T-helper 2 cell treated with Interferon-gamma antibody and Interleukin-4, amounts not matched to agents 5 μg/mL and 100 μg/mL, for 36 hours (primary cell): Measurements from ENCODE around the gene RDX.
"Not testable (repeated sequence)": the region's sequence is repeated elsewhere in the genome, so short reads cannot be mapped to it uniquely, and the experiment has no call there.

Source experiments
- DNase-seq: peaks from one replicate; pipeline ENCODE4 v3.0.0; 2021; ENCODE audit warnings: low spot score
- H3K27ac Mint-ChIP-seq: one replicate; pipeline ENCODE4 v1.8.0; 2021; ENCODE audit warnings: mild to moderate bottlenecking, mixed read lengths
- H3K27me3 Mint-ChIP-seq: one replicate; pipeline ENCODE4 v1.8.0; 2021; ENCODE audit warnings: low read depth, mixed read lengths
- H3K36me3 Mint-ChIP-seq: one replicate; pipeline ENCODE4 v1.8.0; 2021; ENCODE audit warnings: low read depth, mixed read lengths
- H3K4me1 Mint-ChIP-seq: one replicate; pipeline ENCODE4 v1.8.0; 2021; ENCODE audit warnings: low read depth, mixed read lengths
- H3K4me3 Mint-ChIP-seq: one replicate; pipeline ENCODE4 v1.8.0; 2022; ENCODE audit warnings: mild to moderate bottlenecking, moderate library complexity, mixed read lengths
- H3K9me3 Mint-ChIP-seq: one replicate; pipeline ENCODE4 v1.8.0; 2021; ENCODE audit warnings: mixed read lengths

The RDX gene

GRCh38 chr11:110194211-110194766 lies 102.1 kb downstream of the RDX start:
- H3K27ac Mint-ChIP-seq, DNase-seq, H3K36me3 Mint-ChIP-seq, H3K4me3 Mint-ChIP-seq: not testable (repeated sequence)
- H3K4me1 Mint-ChIP-seq: peaks cover 27% of the 10 kb centered on the region
- peaks cover 17% of the 10 kb centered on the region for H3K9me3 Mint-ChIP-seq
- H3K27me3 Mint-ChIP-seq: peaks cover 55% of the 10 kb centered on the region

DNA sequence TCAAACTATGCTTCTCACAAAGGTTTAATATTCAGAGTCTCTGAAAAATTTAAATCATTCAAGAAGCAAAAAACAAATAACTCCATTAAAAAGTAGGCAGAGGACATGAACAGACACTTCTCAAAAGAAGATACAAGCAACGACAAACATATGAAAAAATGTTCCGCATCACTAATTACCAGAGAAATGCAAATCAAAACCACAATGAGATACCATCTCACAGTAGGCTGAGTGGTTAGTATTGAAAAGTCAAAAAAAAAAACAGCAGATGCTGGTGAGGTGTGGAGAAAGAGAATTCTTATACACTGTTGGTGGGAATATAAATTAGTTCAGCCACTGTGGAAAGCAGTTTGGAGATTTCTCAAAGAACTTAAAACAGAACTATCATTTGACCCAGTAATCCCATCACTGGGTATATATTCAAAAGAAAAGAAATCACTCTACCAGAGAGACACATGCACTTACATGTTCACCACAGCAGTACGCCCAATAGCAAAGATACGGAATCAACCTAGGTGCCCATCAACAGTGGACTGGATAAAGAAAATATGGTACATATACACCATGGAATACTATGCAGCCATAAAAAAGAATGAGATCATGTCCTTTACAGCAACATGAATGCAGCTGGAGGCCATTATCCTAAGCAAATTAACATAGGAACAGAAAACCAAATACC lies 103.7 kb downstream of the RDX start:
- H3K9me3 Mint-ChIP-seq: peaks cover 17% of the 10 kb centered on the region
- DNase-seq, H3K36me3 Mint-ChIP-seq: not testable (repeated sequence)
- peak overlapping the region; percentile 19 for H3K4me3 Mint-ChIP-seq
- H3K4me1 Mint-ChIP-seq: peaks cover 27% of the 10 kb centered on the region
- H3K27ac Mint-ChIP-seq: peak overlapping the region; percentile 14
- H3K27me3 Mint-ChIP-seq: peaks cover 61% of the 10 kb centered on the region

DNA sequence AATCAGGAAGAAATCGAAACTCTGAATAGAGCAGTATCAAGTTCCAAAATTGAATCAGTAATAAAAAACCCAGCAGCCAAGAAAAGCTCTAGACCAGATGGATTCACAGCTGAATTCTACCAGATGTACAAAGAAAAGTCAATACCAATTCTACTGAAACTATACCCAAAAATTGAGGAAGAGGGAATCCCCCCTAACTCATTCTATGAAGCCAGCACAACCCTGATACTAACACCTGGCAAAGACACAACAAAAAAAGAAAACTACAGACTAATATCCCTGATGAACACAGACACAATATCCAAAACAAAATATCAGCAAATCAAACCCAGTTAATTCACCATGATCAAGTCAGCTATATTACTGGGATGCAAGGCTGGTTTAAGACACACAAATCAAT lies 105.5 kb downstream of the RDX start:
- peaks cover 17% of the 10 kb centered on the region for H3K9me3 Mint-ChIP-seq
- H3K36me3 Mint-ChIP-seq: peaks cover 9% of the 10 kb centered on the region
- peaks cover 52% of the 10 kb centered on the region for H3K27me3 Mint-ChIP-seq
- H3K27ac Mint-ChIP-seq: no peak overlapping the region
- no peak for DNase-seq
- H3K4me3 Mint-ChIP-seq: no peak overlapping the region
- peaks cover 27% of the 10 kb centered on the region for H3K4me1 Mint-ChIP-seq

DNA sequence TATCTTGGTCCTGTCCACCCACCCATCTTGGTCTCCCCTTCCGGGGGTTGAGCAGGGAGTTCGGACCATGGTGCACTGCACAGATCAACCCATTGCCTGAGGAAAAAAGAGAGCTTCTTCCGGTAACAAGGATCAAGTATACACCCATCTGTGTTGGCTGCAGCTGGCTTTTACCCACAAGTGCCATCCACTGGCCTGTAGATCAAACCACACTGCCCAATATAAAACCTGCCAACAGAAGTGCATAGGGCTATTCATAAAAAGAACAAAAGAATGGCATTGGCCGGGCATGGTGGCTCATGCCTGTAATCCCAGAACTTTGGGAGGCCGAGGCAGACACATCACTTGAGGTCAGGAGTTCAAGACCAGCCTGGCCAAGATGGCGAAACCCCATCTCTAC lies 108.7 kb downstream of the RDX start:
- H3K27ac Mint-ChIP-seq: no peak overlapping the region
- peaks cover 16% of the 10 kb centered on the region for H3K9me3 Mint-ChIP-seq
- peaks cover 28% of the 10 kb centered on the region for H3K27me3 Mint-ChIP-seq
- H3K4me1 Mint-ChIP-seq: peaks cover 16% of the 10 kb centered on the region
- no peak overlapping the region for H3K4me3 Mint-ChIP-seq
- DNase-seq: no peak
- H3K36me3 Mint-ChIP-seq: peaks cover 8% of the 10 kb centered on the region

GRCh38 chr11:110186867-110187266 lies 109.5 kb downstream of the RDX start:
- no peak overlapping the region for H3K4me3 Mint-ChIP-seq
- peaks cover 6% of the 10 kb centered on the region for H3K36me3 Mint-ChIP-seq
- H3K4me1 Mint-ChIP-seq: peaks cover 7% of the 10 kb centered on the region
- H3K9me3 Mint-ChIP-seq: peaks cover 7% of the 10 kb centered on the region
- no peak for DNase-seq
- peaks cover 25% of the 10 kb centered on the region for H3K27me3 Mint-ChIP-seq
- no peak overlapping the region for H3K27ac Mint-ChIP-seq

DNA sequence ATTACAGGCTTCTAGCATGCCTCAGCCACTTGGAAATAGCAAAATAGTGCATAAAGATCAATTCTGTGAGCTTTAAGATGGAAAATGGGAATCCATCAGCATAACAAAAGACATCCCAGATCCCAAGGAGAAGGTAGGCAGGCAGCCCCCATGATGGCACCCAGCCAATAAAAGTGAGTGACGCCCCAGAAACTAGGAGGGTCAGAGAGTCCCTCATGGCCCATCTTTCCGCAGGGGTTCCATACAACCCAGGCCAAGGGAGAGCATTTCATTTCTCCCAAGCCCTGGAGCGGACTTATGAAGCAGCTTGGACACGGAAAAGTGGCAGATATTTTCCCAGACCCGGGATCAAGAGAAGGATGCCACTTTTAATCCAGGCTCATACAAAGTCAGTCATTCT lies 110.0 kb downstream of the RDX start:
- H3K27ac Mint-ChIP-seq: no peak overlapping the region
- no peak overlapping the region for H3K4me3 Mint-ChIP-seq
- peaks cover 5% of the 10 kb centered on the region for H3K36me3 Mint-ChIP-seq
- peaks cover 24% of the 10 kb centered on the region for H3K27me3 Mint-ChIP-seq
- DNase-seq: no peak
- H3K9me3 Mint-ChIP-seq: peaks cover 6% of the 10 kb centered on the region
- peaks cover 6% of the 10 kb centered on the region for H3K4me1 Mint-ChIP-seq

DNA sequence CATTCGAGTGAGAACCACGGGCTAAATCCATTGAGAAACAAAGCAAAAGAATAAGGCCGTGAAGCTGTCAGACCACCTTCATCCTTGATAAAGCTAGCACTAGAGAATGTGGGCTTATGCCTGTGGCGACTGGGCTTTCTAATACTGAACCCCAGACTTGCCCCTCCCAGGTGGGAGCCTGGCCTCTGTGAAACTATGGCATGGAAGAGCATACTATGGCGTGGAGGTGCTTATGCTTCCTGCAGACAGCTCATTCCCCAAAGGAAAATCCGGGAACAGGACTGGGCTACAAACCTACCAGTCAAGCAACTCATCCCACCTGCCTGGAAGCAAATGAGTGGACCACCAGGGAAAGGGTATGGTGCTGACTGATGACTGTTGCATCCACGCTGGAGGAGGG lies 110.8 kb downstream of the RDX start:
- DNase-seq: no peak
- Mint-ChIP-seq H3K4me1 (peaks cover 6% of the 10 kb centered on the region), H3K27me3 (peaks cover 16% of the 10 kb centered on the region), H3K4me3 (no peak overlapping the region), H3K9me3 (peaks cover 3% of the 10 kb centered on the region), H3K36me3 (no peaks in the 10 kb centered on the region), H3K27ac (no peak overlapping the region)

GRCh38 chr11:110185121-110185591 lies 111.3 kb downstream of the RDX start:
- Mint-ChIP-seq H3K27ac (no peak overlapping the region), H3K27me3 (peaks cover 16% of the 10 kb centered on the region), H3K9me3 (no peaks in the 10 kb centered on the region), H3K36me3 (no peaks in the 10 kb centered on the region), H3K4me3 (no peak overlapping the region), H3K4me1 (peaks cover 3% of the 10 kb centered on the region)
- DNase-seq: no peak

GRCh38 chr11:110184456-110184855 lies 112.0 kb downstream of the RDX start:
- DNase-seq: no peak
- peaks cover 16% of the 10 kb centered on the region for H3K27me3 Mint-ChIP-seq
- no peaks in the 10 kb centered on the region for H3K36me3 Mint-ChIP-seq
- H3K27ac Mint-ChIP-seq: no peak overlapping the region
- no peak overlapping the region for H3K4me3 Mint-ChIP-seq
- H3K4me1 Mint-ChIP-seq: peaks cover 1% of the 10 kb centered on the region
- H3K9me3 Mint-ChIP-seq: no peaks in the 10 kb centered on the region

GRCh38 chr11:110182886-110183285 lies 113.5 kb downstream of the RDX start:
- H3K27ac Mint-ChIP-seq: no peak overlapping the region
- no peaks in the 10 kb centered on the region for H3K36me3 Mint-ChIP-seq
- no peaks in the 10 kb centered on the region for H3K9me3 Mint-ChIP-seq
- peak; percentile 23 for DNase-seq
- no peak overlapping the region for H3K4me3 Mint-ChIP-seq
- H3K4me1 Mint-ChIP-seq: no peaks in the 10 kb centered on the region
- peaks cover 8% of the 10 kb centered on the region for H3K27me3 Mint-ChIP-seq

DNA sequence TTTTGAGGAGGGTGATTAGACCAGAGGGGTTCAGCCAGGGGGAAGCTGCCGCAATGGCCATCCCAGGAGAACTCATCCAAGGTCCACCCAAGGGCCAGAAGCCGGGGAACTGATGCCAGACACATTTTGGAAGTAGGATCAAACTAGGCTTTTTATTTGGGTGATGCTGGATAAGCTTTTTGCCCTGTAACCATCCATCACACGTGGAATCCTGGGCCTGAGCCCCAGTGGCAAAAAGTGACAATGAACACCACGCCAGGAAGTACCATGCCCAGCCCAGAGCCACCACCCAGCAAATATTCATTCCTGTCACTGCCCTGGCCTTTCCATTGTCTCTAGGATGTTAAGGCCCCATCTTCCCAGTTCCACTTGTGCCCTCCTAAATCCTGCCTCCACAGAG lies 117.3 kb downstream of the RDX start:
- Mint-ChIP-seq H3K27me3 (peaks cover 15% of the 10 kb centered on the region), H3K27ac (no peak overlapping the region), H3K4me1 (peaks cover 3% of the 10 kb centered on the region), H3K4me3 (no peak overlapping the region), H3K9me3 (no peaks in the 10 kb centered on the region), H3K36me3 (no peaks in the 10 kb centered on the region)
- DNase-seq: no peak

DNA sequence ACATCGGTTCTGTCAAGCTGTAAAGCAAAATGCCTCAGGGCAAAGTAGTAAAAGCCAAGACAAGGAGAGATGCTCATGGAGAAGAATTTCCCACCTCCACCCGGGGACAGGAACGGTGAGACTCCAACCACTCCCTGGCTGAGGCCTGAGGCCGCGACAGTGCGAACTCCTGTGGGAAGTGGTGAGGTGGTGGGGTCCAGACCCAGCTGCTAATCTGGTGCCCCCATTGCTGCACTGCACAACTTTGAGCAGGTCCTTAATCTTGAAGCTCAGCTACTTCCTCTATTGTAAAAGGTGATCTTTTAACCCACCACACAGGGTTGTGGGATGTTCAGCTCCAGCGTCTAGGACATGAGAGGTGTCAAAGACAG lies 119.3 kb downstream of the RDX start:
- DNase-seq: no peak
- Mint-ChIP-seq H3K27ac (no peak overlapping the region), H3K4me1 (peaks cover 6% of the 10 kb centered on the region), H3K36me3 (no peaks in the 10 kb centered on the region), H3K9me3 (no peaks in the 10 kb centered on the region), H3K4me3 (no peak overlapping the region), H3K27me3 (peaks cover 32% of the 10 kb centered on the region)

DNA sequence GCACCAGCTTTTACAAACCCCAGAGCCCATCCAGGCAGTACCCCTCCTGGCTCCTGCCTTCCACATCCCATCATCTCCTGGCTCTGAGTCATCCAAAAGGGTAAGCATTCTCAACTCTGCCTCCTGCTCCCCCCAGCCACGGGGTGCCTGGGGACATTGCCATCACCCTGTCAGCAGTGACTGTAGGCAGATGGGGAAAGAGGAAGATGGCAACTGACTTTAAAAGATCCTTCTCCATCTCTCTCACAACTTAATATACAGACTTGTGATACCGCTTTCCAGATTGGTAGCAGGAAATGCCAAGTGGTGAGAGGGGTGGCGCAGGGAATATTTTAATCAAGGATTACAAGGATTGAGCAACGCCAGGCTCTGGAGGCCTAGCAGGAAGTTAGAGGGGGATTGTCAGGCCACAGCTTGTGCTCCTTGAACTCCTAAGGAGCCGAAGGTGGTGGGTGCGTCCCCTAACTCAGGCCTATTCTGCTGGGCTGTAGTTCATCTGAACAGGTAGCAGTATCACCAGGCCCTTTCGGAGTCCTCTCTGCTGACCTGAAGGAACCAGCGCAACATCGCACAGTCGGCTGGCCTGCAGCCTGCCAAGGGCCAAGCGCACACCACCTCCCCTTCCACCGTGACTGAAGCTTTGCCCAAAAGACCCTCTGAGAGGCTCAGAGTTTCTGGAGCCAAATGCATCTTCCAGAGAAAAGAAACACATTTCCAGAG lies 119.9 kb downstream of the RDX start:
- Mint-ChIP-seq H3K27me3 (peaks cover 36% of the 10 kb centered on the region), H3K4me1 (peaks cover 6% of the 10 kb centered on the region), H3K27ac (no peak overlapping the region), H3K9me3 (no peaks in the 10 kb centered on the region), H3K36me3 (no peaks in the 10 kb centered on the region), H3K4me3 (no peak overlapping the region)
- no peak for DNase-seq

GRCh38 chr11:110174645-110175310 lies 121.6 kb downstream of the RDX start:
- H3K9me3 Mint-ChIP-seq: no peaks in the 10 kb centered on the region
- no peak overlapping the region for H3K27ac Mint-ChIP-seq
- no peaks in the 10 kb centered on the region for H3K36me3 Mint-ChIP-seq
- H3K27me3 Mint-ChIP-seq: peaks cover 37% of the 10 kb centered on the region
- no peak overlapping the region for H3K4me3 Mint-ChIP-seq
- peaks cover 6% of the 10 kb centered on the region for H3K4me1 Mint-ChIP-seq
- DNase-seq: no peak
